NB4 (cell line): Measurements from ENCODE around the gene PDE11A.

Source experiments
- MYC ChIP-seq: IDR thresholded peaks from 2 replicates; pipeline ENCODE4 v1.6.1; 2011; ENCODE audit warnings: low read depth, low read length
- POLR2A ChIP-seq: IDR thresholded peaks from 2 replicates; pipeline ENCODE4 v1.6.1; 2011; ENCODE audit warnings: mild to moderate bottlenecking; ENCODE audit not compliant: insufficient read length; ENCODE audit errors: extremely low read depth
- TF ChIP-seq, protein P1 (sequence below): IDR thresholded peaks from one replicate; pipeline ENCODE4 v1.5.1; 2012; ENCODE audit warnings: low read depth, low read length
- TF ChIP-seq, protein P2 (sequence below): IDR thresholded peaks from 2 replicates; pipeline ENCODE4 v1.6.1; 2011; ENCODE audit warnings: low read depth, low read length

DNA sequence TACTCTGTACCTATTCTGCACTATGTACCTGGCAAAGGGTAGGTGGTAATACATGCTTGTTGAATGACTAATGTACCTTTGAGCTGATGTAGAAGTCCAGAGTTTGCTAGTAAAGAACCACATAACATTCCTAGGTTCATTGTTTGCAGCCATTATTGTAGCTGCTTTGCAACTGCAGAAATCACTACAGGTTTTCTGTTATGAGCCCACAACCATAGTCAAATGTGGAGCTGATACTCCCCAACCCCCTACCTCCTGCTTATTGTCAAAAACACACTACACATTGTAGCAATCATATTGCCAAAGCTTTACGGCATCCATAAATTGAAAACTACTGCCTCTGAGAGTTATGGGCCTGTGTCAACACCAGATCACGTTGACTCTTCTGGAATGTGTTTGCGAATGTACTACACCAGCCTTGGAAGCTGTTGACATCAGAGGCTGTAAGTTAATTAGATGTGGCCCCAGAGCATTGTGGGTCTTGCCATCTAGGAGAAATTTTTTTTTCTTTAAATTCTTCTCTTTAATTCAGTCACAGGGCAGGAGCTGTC, 493.0 kb downstream of the PDE11A start:
- TF ChIP-seq MYC (no peak), POLR2A (no peak)
- TF ChIP-seq, protein P1, sequence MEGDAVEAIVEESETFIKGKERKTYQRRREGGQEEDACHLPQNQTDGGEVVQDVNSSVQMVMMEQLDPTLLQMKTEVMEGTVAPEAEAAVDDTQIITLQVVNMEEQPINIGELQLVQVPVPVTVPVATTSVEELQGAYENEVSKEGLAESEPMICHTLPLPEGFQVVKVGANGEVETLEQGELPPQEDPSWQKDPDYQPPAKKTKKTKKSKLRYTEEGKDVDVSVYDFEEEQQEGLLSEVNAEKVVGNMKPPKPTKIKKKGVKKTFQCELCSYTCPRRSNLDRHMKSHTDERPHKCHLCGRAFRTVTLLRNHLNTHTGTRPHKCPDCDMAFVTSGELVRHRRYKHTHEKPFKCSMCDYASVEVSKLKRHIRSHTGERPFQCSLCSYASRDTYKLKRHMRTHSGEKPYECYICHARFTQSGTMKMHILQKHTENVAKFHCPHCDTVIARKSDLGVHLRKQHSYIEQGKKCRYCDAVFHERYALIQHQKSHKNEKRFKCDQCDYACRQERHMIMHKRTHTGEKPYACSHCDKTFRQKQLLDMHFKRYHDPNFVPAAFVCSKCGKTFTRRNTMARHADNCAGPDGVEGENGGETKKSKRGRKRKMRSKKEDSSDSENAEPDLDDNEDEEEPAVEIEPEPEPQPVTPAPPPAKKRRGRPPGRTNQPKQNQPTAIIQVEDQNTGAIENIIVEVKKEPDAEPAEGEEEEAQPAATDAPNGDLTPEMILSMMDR, result no peak
- TF ChIP-seq, protein P2, sequence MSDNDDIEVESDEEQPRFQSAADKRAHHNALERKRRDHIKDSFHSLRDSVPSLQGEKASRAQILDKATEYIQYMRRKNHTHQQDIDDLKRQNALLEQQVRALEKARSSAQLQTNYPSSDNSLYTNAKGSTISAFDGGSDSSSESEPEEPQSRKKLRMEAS, result no peak
